Heart left ventricle (tissue), 16 donors: Measurements from ENCODE around the gene ZNF304. TPM values are rescaled to one million over a fixed set of nuclear protein-coding genes. Genes with fewer than 3 reads are reported as not detected.

Experiments
- ATAC-seq, 4 donors: fragments of 200-7000 bp; cut with Tn5 transposase; one replicate each; pipeline ENCODE4 v1.9.1; 2020 to 2022; ENCODE audit warnings: moderate library complexity in 4 of 4, mild to moderate bottlenecking in 3 of 4, moderate number of reproducible peaks in 1 of 4
- DNase-seq, 5 donors: peaks; one replicate each; pipeline ENCODE4 v3.0.0-alpha.2; 2020
- H3K27ac ChIP-seq, 12 donors: fragments of 200-600 bp; sonication (generic) in 4 of 12; one replicate each; pipeline versions ENCODE4 v1.5.0 to v1.8.0; 2016 to 2022; ENCODE audit warnings: mild to moderate bottlenecking in 2 of 12
- H3K27me3 ChIP-seq, 9 donors: fragments of 200-600 bp; sonication (generic) in 2 of 9; one replicate each; pipeline versions ENCODE4 v1.5.1 to v1.8.0; 2016 to 2022; ENCODE audit warnings: mild to moderate bottlenecking in 3 of 9
- H3K36me3 ChIP-seq, 9 donors: fragments of 200-600 bp; sonication (generic) in 2 of 9; one replicate each; pipeline versions ENCODE4 v1.5.0 to v1.8.0; 2018 to 2022; ENCODE audit warnings: mild to moderate bottlenecking in 2 of 9
- H3K4me1 ChIP-seq, 12 donors: fragments of 200-600 bp; sonication (generic) in 4 of 12; one replicate each; pipeline versions ENCODE4 v1.5.0 to v1.8.0; 2016 to 2022; ENCODE audit warnings: mild to moderate bottlenecking in 3 of 12
- H3K4me3 ChIP-seq, 12 donors: fragments of 200-600 bp; sonication (generic) in 4 of 12; one replicate each; pipeline versions ENCODE4 v1.5.0 to v1.8.0; 2017 to 2022; ENCODE audit warnings: mild to moderate bottlenecking in 9 of 12, moderate library complexity in 4 of 12
- H3K9me3 ChIP-seq, 12 donors: fragments of 200-600 bp; sonication (generic) in 4 of 12; one replicate each; pipeline versions ENCODE4 v1.5.0 to v1.8.0; 2016 to 2022; ENCODE audit warnings: mild to moderate bottlenecking in 1 of 12
- CTCF ChIP-seq, 12 donors: fragments of 200-600 bp; sonication (generic) in 4 of 12; IDR thresholded peaks; one replicate each; pipeline versions ENCODE4 v1.5.0 to v1.8.0; 2018 to 2022; ENCODE audit warnings: antibody characterized with exemption in 12 of 12, mild to moderate bottlenecking in 5 of 12
- POLR2A ChIP-seq, 2 donors: fragments of 450-650 bp; IDR thresholded peaks; one replicate each; pipeline ENCODE4 v1.6.1; 2017; ENCODE audit warnings: antibody characterized with exemption in 2 of 2, mild to moderate bottlenecking in 2 of 2, moderate library complexity in 2 of 2
- WGBS, 4 donors: extraction: QIAGEN DNeasy Blood & Tissue Kit in 2 of 4; methylation state at CpG; one replicate each; pipeline versions ENCODE4 v1.1.5 to v1.1.7; 2013 to 2018; 5-methylcytosine and 5-hydroxymethylcytosine counted together
- intact Hi-C, 10 donors: fragments of 100-400 bp; cut with DNase I; formaldehyde crosslinking; loops; one replicate each; pipeline versions ENCODE4 v1.11.1 to v1.14.2; 2022
- polyA plus RNA-seq, 2 donors: library from polyadenylated mRNA; stranded (reverse); fragments of 200-250 nt; gene quantifications; one replicate each; pipeline ENCODE4 v1.2.3, GENCODE V29; 2013
- total RNA-seq, 9 donors: library from RNA; depleted of rRNA in 2 of 9; stranded (reverse); fragments of >200 nt in 2 of 9; fragmentation: NEBNext Ultra II Directional in 3 of 9; extraction: Animal tissue kit (Norgen Biotek cat#: 25700) in 3 of 9; gene quantifications; one replicate each; pipeline versions ENCODE4 v1.1.0 to v1.2.4, GENCODE V29; 2016 to 2023
- donor health status: ischemic (EF 13 %, LVEDD 7.1; RV severe dilation, severe dysfunction).
- donor health status: healthy with polysubstance abuse.
- donor health status: DM: no; HTN: yes; CAD: no.
- donor health status: DM: no; HTN: no; CAD: no.
- donor health status: ischemic (EF 25% LVEDD 6.9; RV normal size, moderate dysfunction).
- donor health status: ischemic (EF 25% LVEDD 5.7; RV mildly dilated, moderate dysfunction).
- donor health status: healthy.
- donor health status: DM: yes; HTN: yes; CAD: no.
- donor health status: ischemic (EF 35%, LVEDD 5.7; RV mildly dilated, moderate dysfunction).
- donor health status: nonischemic (EF 11% LVEDD 7.7; RV severe dilation, severe dysfunction).
- donor health status: DM: yes; HTN: yes; CAD: no.
- donor health status: PGD.
- donor health status: ischemic (EF 29% LVEDD 5.4; RV normal size, mild dysfunction).
- donor health status: nonischemic (EF 23%, LVEDD 6.1; RV moderate dilation, normal function).

ZNF304 gene
- total and polyA plus RNA-seq, 11 donors, result 2.7 to 14.5 (median 8.9) TPM

- H3K4me3 ChIP-seq, result no peak overlapping the region
- H3K36me3 ChIP-seq, result peaks cover 0 to 28% (median 14%) of the 10 kb centered on the region in 9 donors
- peaks cover 0 to 6% (median 0%) of the 10 kb centered on the region in 12 donors for H3K4me1 ChIP-seq
- no peak for DNase-seq
- WGBS, 4 donors, result 85 to 94% (median 93%) methylated on average over 8 to 9 of the region's 9 CpGs
- H3K27ac ChIP-seq, result no peak overlapping the region
- peaks cover 0 to 43% (median 3%) of the 10 kb centered on the region in 12 donors for H3K9me3 ChIP-seq
- intact Hi-C loops, result loop anchor here in 1 of 10 donors (10.0 kb wide), 1 partner anchor 299 kb away; no protein-coding TSS in a partner anchor
- ATAC-seq, result peak in 1 of 4 donors; percentile 44
- no peaks in the 10 kb centered on the region for H3K27me3 ChIP-seq
- TF ChIP-seq CTCF (IDR thresholded peaks at IDR 0.05), result no peak
- TF ChIP-seq POLR2A (IDR thresholded peaks at IDR 0.05), result no peak
Observed at GRCh38 chr19:57403737-57404563, 52.9 kb downstream of the ZNF304 start.

- intact Hi-C loops, result loop anchor here in 1 of 10 donors (10.0 kb wide), 1 partner anchor 302 kb away; no protein-coding TSS in a partner anchor
- peaks cover 0 to 17% (median 1%) of the 10 kb centered on the region in 12 donors for H3K9me3 ChIP-seq
- no peak overlapping the region for H3K4me3 ChIP-seq
- TF ChIP-seq CTCF (IDR thresholded peaks at IDR 0.05), result peak; percentile 50 to 77 (median 65)
- no peak for TF ChIP-seq POLR2A (IDR thresholded peaks at IDR 0.05)
- peaks cover 0 to 16% (median 5%) of the 10 kb centered on the region in 12 donors for H3K4me1 ChIP-seq
- ATAC-seq (peak in 3 of 4 donors; percentile 55 to 60 (median 57)), DNase-seq (peak; percentile 46 to 75 (median 65))
- H3K36me3 ChIP-seq, result peaks cover 0 to 7% (median 0%) of the 10 kb centered on the region in 9 donors
- no peaks in the 10 kb centered on the region for H3K27me3 ChIP-seq
- H3K27ac ChIP-seq, result no peak overlapping the region
- 10 to 14% (median 12%) methylated on average over 6 to 8 of the region's 8 CpGs for WGBS, 4 donors
Observed at GRCh38 chr19:57406516-57407123, 55.5 kb downstream of the ZNF304 start.

Other genes with a start within 250 kb of the ZNF304 start
- not detected for gene USP29, start 231.3 kb upstream of the ZNF304 start, total RNA-seq
- gene USP29, start 231.3 kb upstream of the ZNF304 start, polyA plus RNA-seq, result not detected
- gene ZIM3, start 206.1 kb upstream of the ZNF304 start, total RNA-seq, result not detected
- gene ZIM3, start 206.1 kb upstream of the ZNF304 start, polyA plus RNA-seq, result not detected
- not detected for gene DUXA, start 183.8 kb upstream of the ZNF304 start, total RNA-seq
- gene DUXA, start 183.8 kb upstream of the ZNF304 start, polyA plus RNA-seq, result not detected
- gene ZNF264, start 159.8 kb upstream of the ZNF304 start, total RNA-seq, result 10 to 100 TPM; 13.3 to 30.1 (median 20.3) TPM
- gene ZNF264, start 159.8 kb upstream of the ZNF304 start, polyA plus RNA-seq, result 1 to 10 TPM; 3.4 to 4.9 TPM
- gene AURKC, start 120.2 kb upstream of the ZNF304 start, total RNA-seq, result 1 to 10 TPM in 6 of 9 donors, under 1 TPM in 1, not detected in 2; 0.91 to 3.7 (median 1.5) TPM
- gene AURKC, start 120.2 kb upstream of the ZNF304 start, polyA plus RNA-seq, result 1 to 10 TPM; 1.0 to 1.3 TPM
- 10 to 100 TPM in 7 of 9 donors, 1 to 10 TPM in 2; 7.0 to 15.3 (median 11.4) TPM for gene ZNF805, start 110.6 kb upstream of the ZNF304 start, total RNA-seq
- gene ZNF805, start 110.6 kb upstream of the ZNF304 start, polyA plus RNA-seq, result 1 to 10 TPM in 1 of 2 donors, under 1 TPM in 1; 0.80 to 2.4 TPM
- gene ZNF460, start 70.8 kb upstream of the ZNF304 start, total RNA-seq, result 10 to 100 TPM; 20.1 to 47.9 (median 38.0) TPM
- 1 to 10 TPM; 3.6 to 4.6 TPM for gene ZNF460, start 70.8 kb upstream of the ZNF304 start, polyA plus RNA-seq
- 1 to 10 TPM; 4.3 to 9.1 (median 7.1) TPM for gene ZNF543, start 30.8 kb upstream of the ZNF304 start, total RNA-seq
- 1 to 10 TPM; 1.6 to 2.0 TPM for gene ZNF543, start 30.8 kb upstream of the ZNF304 start, polyA plus RNA-seq
- gene TRAPPC2B, start 12.3 kb downstream of the ZNF304 start, total RNA-seq, result 10 to 100 TPM in 5 of 9 donors, 1 to 10 TPM in 4; 7.4 to 35.0 (median 12.3) TPM
- gene TRAPPC2B, start 12.3 kb downstream of the ZNF304 start, polyA plus RNA-seq, result 10 to 100 TPM; 34.4 to 35.6 TPM
- gene ZNF547, start 12.3 kb downstream of the ZNF304 start, total RNA-seq, result 1 to 10 TPM; 1.9 to 3.7 (median 2.6) TPM
- 1 to 10 TPM; 1.7 to 2.0 TPM for gene ZNF547, start 12.3 kb downstream of the ZNF304 start, polyA plus RNA-seq
- 10 to 100 TPM; 11.6 to 20.3 (median 15.3) TPM for gene ZNF548, start 38.6 kb downstream of the ZNF304 start, total RNA-seq
- gene ZNF548, start 38.6 kb downstream of the ZNF304 start, polyA plus RNA-seq, result 10 to 100 TPM in 1 of 2 donors, 1 to 10 TPM in 1; 5.1 to 12.0 TPM
- gene ZNF17, start 59.9 kb downstream of the ZNF304 start, total RNA-seq, result 10 to 100 TPM in 2 of 9 donors, 1 to 10 TPM in 7; 3.9 to 13.5 (median 9.0) TPM
- 1 to 10 TPM; 3.2 to 8.5 TPM for gene ZNF17, start 59.9 kb downstream of the ZNF304 start, polyA plus RNA-seq
- gene ZNF749, start 84.1 kb downstream of the ZNF304 start, total RNA-seq, result 1 to 10 TPM; 2.0 to 8.2 (median 3.7) TPM
- 10 to 100 TPM in 1 of 2 donors, 1 to 10 TPM in 1; 1.2 to 17.4 TPM for gene ZNF749, start 84.1 kb downstream of the ZNF304 start, polyA plus RNA-seq
- gene VN1R1, start 105.9 kb downstream of the ZNF304 start, total RNA-seq, result 1 to 10 TPM; 2.1 to 6.2 (median 3.0) TPM
- 1 to 10 TPM; 1.6 to 2.2 TPM for gene VN1R1, start 105.9 kb downstream of the ZNF304 start, polyA plus RNA-seq
- 10 to 100 TPM; 15.7 to 30.1 (median 24.1) TPM for gene ZNF772, start 126.3 kb downstream of the ZNF304 start, total RNA-seq
- 1 to 10 TPM; 4.2 to 9.1 TPM for gene ZNF772, start 126.3 kb downstream of the ZNF304 start, polyA plus RNA-seq
- 10 to 100 TPM in 3 of 9 donors, 1 to 10 TPM in 6; 5.6 to 11.5 (median 7.9) TPM for gene ZNF419, start 136.5 kb downstream of the ZNF304 start, total RNA-seq
- gene ZNF419, start 136.5 kb downstream of the ZNF304 start, polyA plus RNA-seq, result 1 to 10 TPM; 6.2 to 7.3 TPM
- 1 to 10 TPM; 4.1 to 7.3 (median 4.9) TPM for gene ZNF773, start 148.7 kb downstream of the ZNF304 start, total RNA-seq
- gene ZNF773, start 148.7 kb downstream of the ZNF304 start, polyA plus RNA-seq, result 1 to 10 TPM; 4.4 to 5.5 TPM
- 1 to 10 TPM; 2.5 to 5.2 (median 3.7) TPM for gene ZNF549, start 176.1 kb downstream of the ZNF304 start, total RNA-seq
- gene ZNF549, start 176.1 kb downstream of the ZNF304 start, polyA plus RNA-seq, result 1 to 10 TPM; 2.6 to 3.3 TPM
- 10 to 100 TPM in 1 of 9 donors, 1 to 10 TPM in 8; 3.6 to 10.1 (median 7.0) TPM for gene ZNF550, start 208.6 kb downstream of the ZNF304 start, total RNA-seq
- gene ZNF550, start 208.6 kb downstream of the ZNF304 start, polyA plus RNA-seq, result 1 to 10 TPM; 4.2 to 4.8 TPM
- 1 to 10 TPM; 3.3 to 7.3 (median 5.1) TPM for gene ZNF416, start 227.6 kb downstream of the ZNF304 start, total RNA-seq
- 1 to 10 TPM; 1.8 to 3.8 TPM for gene ZNF416, start 227.6 kb downstream of the ZNF304 start, polyA plus RNA-seq
- 1 to 10 TPM; 2.7 to 5.6 (median 4.4) TPM for gene ZIK1, start 232.9 kb downstream of the ZNF304 start, total RNA-seq
- 1 to 10 TPM; 1.1 to 8.0 TPM for gene ZIK1, start 232.9 kb downstream of the ZNF304 start, polyA plus RNA-seq
- 1 to 10 TPM; 2.7 to 7.5 (median 3.9) TPM for gene ZNF530, start 248.6 kb downstream of the ZNF304 start, total RNA-seq
- gene ZNF530, start 248.6 kb downstream of the ZNF304 start, polyA plus RNA-seq, result 1 to 10 TPM; 4.9 to 8.7 TPM